ENCODE measurements around the gene P2RX7.

P2RX7 gene

GRCh38 chr12:121113057-121113456 lies 19.6 kb upstream of the P2RX7 start:
- H3K9me3 ChIP-seq (ENCODE audit: insufficient read depth, low read length), result no peaks in the 10 kb centered on the region

GRCh38 chr12:121114019-121114639 lies 18.5 kb upstream of the P2RX7 start:
- no peak overlapping the region for H3K9ac ChIP-seq (ENCODE audit: low read length)
- no peak overlapping the region for H3K4me3 ChIP-seq (ENCODE audit: insufficient read depth, low read length, poor library complexity, severe bottlenecking)
- H3K27ac ChIP-seq (ENCODE audit: low read depth, low read length), result no peak overlapping the region
- no peaks in the 10 kb centered on the region for H3K27me3 ChIP-seq (ENCODE audit: low read length)
- no peaks in the 10 kb centered on the region for H3K79me2 ChIP-seq (ENCODE audit: insufficient read depth, low read length)
- H3K9me2 ChIP-seq (replicated peaks; ENCODE audit: insufficient read depth, low read length), result no peaks in the 10 kb centered on the region
- H3K4me2 ChIP-seq (ENCODE audit: low read depth, low read length, poor library complexity, severe bottlenecking), result no peak overlapping the region
- H2AFZ ChIP-seq (ENCODE audit: low read depth, low read length, severe bottlenecking), result no peak overlapping the region
- no peaks in the 10 kb centered on the region for H4K20me1 ChIP-seq (ENCODE audit: low read depth, low read length)
- no peaks in the 10 kb centered on the region for H3K9me3 ChIP-seq (ENCODE audit: insufficient read depth, low read length)
- H3K36me3 ChIP-seq (ENCODE audit: low read length), result no peaks in the 10 kb centered on the region
- no peak for TF ChIP-seq EZH2phosphoT487 (conservative IDR thresholded peaks at IDR 0.05; ENCODE audit: low read length)
- TF ChIP-seq CTCF (IDR thresholded peaks at IDR 0.05; ENCODE audit: insufficient read depth, low read length, poor library complexity, severe bottlenecking), result no peak
- H3F3A ChIP-seq (ENCODE audit: insufficient read depth), result no peaks in the 10 kb centered on the region

More at GRCh38 chr12:121113057-121113456, 19.6 kb upstream of the P2RX7 start:
- Histone ChIP-seq H3K27ac (ENCODE audit: low read depth, low read length) (no peak overlapping the region), H3F3A (ENCODE audit: insufficient read depth) (no peaks in the 10 kb centered on the region), H3K79me2 (ENCODE audit: insufficient read depth, low read length) (no peaks in the 10 kb centered on the region), H3K9me2 (replicated peaks; ENCODE audit: insufficient read depth, low read length) (no peaks in the 10 kb centered on the region), H3K9ac (ENCODE audit: low read length) (no peak overlapping the region), H2AFZ (ENCODE audit: low read depth, low read length, severe bottlenecking) (no peak overlapping the region), H3K4me3 (ENCODE audit: insufficient read depth, low read length, poor library complexity, severe bottlenecking) (no peak overlapping the region), H3K4me2 (ENCODE audit: low read depth, low read length, poor library complexity, severe bottlenecking) (no peak overlapping the region), H3K27me3 (ENCODE audit: low read length) (no peaks in the 10 kb centered on the region), H3K36me3 (ENCODE audit: low read length) (no peaks in the 10 kb centered on the region), H4K20me1 (ENCODE audit: low read depth, low read length) (no peaks in the 10 kb centered on the region)
- TF ChIP-seq CTCF (IDR thresholded peaks at IDR 0.05; ENCODE audit: insufficient read depth, low read length, poor library complexity, severe bottlenecking) (no peak), EZH2phosphoT487 (conservative IDR thresholded peaks at IDR 0.05; ENCODE audit: low read length) (no peak)

- H3K4me2 ChIP-seq (ENCODE audit: low read depth, low read length, poor library complexity, severe bottlenecking), result no peak overlapping the region
- no peaks in the 10 kb centered on the region for H3K9me3 ChIP-seq (ENCODE audit: insufficient read depth, low read length)
- H3K79me2 ChIP-seq (ENCODE audit: insufficient read depth, low read length), result no peaks in the 10 kb centered on the region
- TF ChIP-seq EZH2phosphoT487 (conservative IDR thresholded peaks at IDR 0.05; ENCODE audit: low read length) (no peak), CTCF (IDR thresholded peaks at IDR 0.05; ENCODE audit: insufficient read depth, low read length, poor library complexity, severe bottlenecking) (no peak)
- no peaks in the 10 kb centered on the region for H4K20me1 ChIP-seq (ENCODE audit: low read depth, low read length)
- no peaks in the 10 kb centered on the region for H3F3A ChIP-seq (ENCODE audit: insufficient read depth)
- no peak overlapping the region for H2AFZ ChIP-seq (ENCODE audit: low read depth, low read length, severe bottlenecking)
- H3K4me3 ChIP-seq (ENCODE audit: insufficient read depth, low read length, poor library complexity, severe bottlenecking), result no peak overlapping the region
- no peak overlapping the region for H3K27ac ChIP-seq (ENCODE audit: low read depth, low read length)
- no peaks in the 10 kb centered on the region for H3K36me3 ChIP-seq (ENCODE audit: low read length)
- no peak overlapping the region for H3K9ac ChIP-seq (ENCODE audit: low read length)
- no peaks in the 10 kb centered on the region for H3K27me3 ChIP-seq (ENCODE audit: low read length)
- H3K9me2 ChIP-seq (replicated peaks; ENCODE audit: insufficient read depth, low read length), result no peaks in the 10 kb centered on the region
Observed at GRCh38 chr12:121114806-121115205, 17.9 kb upstream of the P2RX7 start.
